ENCODE data around the gene BCAS1.
"Not testable (repeated sequence)": the region's sequence is repeated elsewhere in the genome, so short reads cannot be mapped to it uniquely, and the experiment has no call there.

The BCAS1 gene

DNA sequence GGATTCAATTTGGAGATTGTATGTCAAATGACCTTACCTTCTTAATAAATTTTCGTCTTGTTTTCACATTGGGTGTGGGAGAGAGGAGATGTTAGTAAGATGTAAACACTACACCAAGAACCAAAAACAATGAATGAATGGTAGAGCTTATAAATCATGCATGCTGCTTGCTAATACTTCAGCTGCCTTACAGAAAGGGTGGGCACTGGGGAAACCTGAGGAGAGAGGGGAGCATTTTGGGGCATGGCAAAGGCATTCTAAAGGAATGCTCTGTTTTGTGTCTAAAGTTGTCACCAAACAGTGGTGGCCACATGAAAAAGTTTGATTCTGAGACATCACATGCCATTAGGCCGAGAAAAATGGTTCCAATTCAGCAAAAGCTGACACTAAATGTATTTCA lies 80.4 kb downstream of the BCAS1 start:
- no peak for DNase-seq

DNA sequence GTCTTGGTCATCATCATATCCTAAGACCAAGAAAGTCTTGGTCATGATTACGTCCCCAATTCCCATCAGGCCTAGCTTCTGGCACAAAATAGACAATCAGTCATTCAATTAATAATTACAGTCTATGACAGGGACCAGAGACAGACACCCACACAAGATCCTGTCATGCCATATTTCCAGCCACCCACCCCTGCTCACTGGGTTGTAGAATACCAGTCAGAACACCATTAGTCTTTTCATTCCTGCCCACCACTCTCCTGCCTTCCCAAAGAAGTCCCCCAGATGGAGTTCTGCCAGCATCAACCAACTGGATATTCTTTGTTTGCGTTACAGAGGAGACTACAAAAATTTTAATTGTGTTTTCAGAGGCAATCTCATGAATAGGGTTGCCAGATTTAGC lies 81.0 kb downstream of the BCAS1 start:
- DNase-seq = no peak

DNA sequence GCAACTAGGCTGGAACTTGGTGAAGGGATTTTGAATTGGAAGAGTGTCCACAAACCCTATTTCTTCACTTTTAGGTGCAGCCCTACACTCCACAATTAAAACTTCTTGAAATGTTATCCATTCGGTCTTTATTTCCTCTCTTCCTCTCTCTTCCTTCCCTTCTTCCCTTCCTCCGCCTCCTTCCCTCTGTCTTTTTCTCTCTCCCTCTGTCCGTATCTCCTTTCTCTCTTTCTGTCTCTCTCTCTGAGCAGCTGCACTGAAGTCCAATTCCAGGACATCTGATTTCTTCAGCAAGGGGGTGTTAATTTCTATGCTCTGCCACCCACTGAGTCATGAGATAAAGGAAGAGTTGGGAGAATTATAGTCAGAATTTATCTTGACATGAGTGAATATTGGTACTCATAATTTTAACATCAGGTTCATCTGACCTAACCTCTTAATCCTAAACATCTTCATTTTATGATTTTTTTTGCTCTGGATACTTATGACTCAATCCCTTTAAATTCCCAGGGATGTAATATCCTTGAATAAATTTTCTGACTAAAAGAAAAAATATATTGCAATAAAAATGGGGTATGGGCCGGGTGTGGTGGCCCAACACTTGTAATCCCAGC lies 84.2 kb downstream of the BCAS1 start:
- DNase-seq = no peak

DNA sequence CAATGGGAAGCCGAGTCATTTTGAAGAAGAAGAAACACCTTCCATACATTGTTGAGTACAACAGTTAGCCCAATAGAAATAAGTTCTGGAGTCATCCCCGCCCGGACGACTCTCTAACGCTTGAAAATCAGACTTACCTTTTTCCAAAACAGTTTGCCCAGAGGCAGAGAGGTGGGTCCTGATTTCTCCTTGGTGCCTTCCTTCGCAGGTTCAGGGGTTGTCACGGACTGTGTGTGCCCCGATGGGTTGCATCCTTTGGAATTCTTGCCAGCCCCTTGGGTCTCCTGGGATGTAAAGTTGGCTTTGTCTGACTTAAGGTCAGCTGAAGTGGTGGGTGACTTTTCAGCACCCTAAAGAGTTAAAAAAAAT lies 85.3 kb downstream of the BCAS1 start:
- no peak for DNase-seq

DNA sequence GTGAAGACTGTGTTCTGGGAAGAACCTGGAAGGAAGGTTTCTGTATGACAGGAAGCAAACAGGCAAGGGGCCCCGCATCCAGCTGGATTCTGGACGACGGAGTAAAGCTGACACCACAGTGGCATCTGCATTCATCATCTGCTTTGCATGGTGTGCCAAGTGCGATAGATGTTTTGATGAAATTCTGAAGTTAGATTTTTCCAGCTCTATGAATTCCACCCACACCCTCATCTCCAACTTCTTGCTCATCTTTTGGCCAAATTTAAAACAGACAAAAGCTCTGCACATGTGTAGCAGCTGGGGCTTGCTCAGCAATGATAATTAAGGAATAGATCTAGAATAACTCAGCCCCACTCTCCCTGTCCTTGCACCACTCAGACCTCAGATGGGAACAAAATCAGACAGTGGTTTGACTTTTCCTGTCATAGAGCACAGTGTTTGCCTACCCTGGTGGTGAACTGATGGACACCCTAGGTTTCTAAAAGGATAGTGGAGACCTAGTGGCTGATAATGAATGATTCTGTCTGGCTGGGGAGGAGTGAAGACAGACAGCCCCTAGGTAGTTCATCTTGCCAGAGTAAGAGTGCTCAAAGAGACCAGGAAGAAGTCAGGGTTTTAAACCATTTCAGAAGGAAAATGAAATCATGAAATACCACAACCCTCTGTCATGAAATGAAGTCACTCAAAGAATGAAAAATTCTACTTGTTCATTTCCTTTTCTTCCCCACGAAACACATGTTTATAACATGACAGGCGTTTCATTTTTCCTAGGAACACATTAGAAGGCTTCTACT lies 85.8 kb downstream of the BCAS1 start:
- peak in 15 of 56 donors; percentile 2 to 41 (median 17) for DNase-seq

DNA sequence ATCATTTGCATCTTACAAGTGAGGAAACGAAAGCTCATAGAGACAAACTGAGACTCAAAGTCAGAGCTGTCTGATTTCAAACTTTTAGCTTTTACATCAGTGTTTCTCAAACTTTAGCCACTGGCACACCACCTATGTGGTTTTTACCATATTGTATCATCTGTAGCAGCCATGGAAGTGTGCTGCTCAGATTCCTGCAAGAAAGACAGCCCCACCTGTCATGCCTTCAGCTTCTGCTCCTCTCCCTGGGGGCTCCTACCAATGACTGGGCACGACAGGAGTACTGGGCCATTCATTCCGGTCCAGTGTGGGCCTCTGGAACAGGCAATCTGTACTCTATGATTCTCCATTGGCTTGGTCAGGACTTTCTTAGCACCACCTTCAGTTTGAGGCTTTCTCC lies 87.0 kb downstream of the BCAS1 start:
- DNase-seq = no peak

DNA sequence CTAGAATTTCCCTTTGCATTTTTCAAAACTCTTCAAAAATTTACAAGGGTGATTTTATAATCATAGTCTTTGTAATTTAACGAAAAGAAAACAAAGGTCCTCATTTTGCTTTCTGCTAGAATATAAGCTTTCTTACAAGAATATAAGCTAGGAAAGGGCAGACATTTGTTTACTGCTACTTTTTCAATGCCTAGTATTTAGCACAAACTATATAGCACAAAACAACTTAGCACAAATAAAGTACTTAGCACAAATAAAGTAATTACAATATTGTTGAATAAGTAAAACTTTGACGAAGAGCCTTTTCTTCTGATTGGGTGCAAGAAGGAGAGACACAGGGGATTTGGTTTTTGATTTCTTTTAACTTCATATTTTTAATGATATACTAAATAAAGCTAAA lies 87.8 kb downstream of the BCAS1 start:
- DNase-seq = no peak

DNA sequence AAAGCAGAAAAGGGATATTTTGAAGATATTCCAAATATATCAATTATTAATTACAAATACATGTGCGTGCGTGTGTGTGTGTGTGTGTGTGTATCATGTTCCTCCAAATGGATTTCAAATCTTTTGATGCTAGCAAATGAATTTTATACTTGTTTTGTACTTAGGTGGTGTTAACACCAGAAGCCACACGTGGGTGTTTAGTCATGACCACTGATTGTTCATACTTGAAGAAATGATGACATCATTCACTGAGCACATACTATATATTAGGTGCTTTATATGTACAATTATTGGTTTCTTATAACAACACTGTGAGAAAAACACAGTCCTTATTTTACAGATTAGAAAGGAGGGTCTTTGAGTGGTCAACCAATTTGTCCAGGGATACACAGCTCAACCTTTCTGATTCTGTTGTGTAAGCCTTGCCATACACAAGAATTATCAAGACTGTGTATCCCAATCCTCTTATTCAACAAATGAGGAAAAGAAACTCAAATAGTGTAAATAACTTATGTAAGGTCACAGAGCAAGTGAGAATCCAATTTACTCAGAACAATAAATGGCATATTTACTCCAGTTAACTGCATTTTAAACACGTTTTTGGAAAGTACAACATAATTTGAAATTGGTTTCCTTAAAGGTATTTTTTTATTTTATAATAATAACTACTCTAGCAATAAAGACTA lies 88.5 kb downstream of the BCAS1 start:
- DNase-seq = no peak

DNA sequence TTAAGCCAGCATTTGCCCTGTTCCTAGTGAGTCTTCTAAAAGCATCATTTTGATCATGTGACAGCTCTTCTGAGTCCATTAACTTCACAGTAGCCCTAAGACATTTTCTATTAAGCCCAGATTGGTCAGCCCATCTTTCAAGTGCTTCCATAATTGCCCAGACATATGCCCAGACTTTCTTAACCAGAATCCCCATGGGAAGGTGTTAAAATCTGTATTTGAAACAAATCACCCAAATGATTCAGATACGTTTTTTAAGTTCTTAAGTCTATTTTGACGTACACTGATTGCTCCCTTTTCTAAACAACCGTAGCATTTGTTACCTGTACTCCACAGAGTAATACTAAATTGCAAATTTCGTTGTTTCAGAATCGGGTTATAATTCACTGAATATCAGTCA lies 89.3 kb downstream of the BCAS1 start:
- DNase-seq = no peak

DNA sequence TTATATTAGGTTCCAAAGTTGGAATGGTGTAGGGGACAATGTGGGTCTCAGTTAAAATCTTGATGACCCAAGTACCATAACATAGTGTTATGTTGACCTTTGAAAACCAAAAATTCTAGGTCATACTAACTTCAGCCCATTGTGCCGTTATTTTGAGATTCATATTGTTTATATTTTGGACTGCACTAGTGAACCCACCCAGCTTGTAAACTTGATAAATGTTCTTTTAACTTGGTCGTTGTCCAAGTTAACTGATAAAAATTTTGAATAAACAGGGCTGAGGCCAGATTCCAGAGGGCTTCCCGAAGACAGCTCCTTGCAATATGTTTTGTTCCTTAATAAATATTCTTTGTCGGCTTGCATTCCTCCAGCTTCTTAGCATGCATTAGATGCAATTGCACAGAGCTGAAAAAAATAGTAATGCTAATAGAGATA lies 90.3 kb downstream of the BCAS1 start:
- DNase-seq = no peak

DNA sequence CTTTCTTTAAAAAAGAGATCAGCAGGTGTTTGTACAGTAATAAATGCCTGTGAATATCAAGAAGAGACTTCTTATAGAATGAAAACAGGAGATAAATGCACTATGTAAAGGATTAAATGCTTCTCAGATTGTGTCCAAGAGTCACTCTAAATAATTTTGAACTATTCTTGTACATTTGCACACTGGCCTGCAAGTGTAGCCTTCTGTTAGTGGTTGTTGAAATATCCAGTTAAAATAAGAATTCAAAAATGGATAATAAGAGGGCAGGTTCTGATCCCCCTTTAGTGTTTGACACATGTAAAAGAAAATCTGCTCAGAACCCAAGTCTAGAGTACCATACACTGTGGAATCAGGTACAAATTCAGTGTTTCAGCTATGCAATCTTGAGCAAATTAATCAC lies 91.9 kb downstream of the BCAS1 start:
- no peak for DNase-seq

DNA sequence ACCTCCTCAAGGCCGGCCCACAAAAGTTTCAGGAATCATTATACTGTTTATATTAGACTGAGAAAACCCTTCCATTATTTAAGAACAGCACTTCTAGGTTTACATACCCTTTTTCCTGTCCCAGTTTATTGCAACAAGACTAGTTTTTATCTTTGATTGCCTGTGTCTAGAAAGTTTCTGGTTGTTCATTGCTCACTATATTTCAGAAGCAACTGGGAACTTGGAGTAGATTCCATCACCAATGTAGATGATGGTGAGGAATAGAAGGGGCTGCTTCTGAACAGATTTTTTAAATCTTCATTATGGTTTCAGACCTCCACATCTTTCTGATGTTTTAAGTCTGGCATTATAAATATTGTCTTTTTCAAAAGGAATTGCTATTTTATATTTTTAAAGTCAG lies 93.0 kb downstream of the BCAS1 start:
- no peak for DNase-seq

DNA sequence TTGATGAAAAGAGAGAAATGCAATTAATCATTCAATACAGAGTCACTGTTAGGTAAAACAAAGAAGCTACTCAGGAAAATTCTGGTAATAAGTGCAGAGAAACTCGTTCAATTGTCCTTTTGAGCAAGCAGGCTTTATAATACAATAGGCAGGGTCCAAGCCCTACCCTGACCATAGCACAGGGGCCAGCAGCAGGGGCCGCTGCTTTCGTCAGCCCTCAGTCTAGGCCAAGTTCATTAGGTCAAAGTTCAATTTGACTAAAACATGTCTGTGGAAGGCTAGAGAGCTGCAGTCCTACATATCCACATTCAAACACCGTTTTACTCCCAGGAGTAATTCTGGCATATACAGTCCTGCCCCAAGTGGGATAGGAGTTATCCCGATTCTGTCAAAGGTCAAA lies 94.6 kb downstream of the BCAS1 start:
- DNase-seq = peak in 2 of 56 donors; percentile 4 to 23

DNA sequence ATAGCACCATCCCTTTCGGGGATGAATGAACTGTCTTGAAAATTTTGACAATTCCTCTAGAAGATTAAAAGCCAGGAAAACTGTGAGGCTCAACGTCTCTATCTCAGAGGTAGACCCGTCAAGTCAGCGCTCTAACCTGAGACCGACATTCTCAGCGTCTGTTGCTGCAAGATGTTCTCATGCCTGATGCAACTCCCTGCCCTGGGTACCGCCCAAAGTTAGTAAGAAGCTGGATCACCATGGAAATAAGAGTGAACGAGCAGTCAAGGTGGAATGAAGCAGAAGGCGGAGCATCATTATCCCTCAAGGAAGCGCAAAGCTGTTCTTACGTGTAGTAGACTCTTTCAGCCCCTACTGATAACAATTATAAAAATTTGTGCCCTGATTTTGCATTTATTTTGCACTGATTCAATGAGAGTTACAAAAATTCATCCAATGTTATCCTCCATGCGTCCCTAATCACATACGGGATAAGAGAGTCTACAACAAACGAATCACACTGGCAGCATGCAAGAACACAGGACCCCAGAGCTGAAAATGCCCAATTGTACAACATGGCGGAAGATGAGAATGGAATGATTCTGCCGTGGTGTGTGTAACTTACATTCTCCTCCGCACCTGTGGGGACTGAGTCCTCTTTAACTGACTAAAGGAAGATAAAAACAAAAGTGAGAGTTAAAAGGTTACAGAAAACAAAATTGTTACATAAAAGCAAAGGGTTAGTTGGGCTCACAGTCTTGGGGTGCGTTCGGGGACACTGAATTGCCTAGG lies 95.4 kb downstream of the BCAS1 start:
- peak in 31 of 56 donors; percentile 3 to 84 (median 41) for DNase-seq

DNA sequence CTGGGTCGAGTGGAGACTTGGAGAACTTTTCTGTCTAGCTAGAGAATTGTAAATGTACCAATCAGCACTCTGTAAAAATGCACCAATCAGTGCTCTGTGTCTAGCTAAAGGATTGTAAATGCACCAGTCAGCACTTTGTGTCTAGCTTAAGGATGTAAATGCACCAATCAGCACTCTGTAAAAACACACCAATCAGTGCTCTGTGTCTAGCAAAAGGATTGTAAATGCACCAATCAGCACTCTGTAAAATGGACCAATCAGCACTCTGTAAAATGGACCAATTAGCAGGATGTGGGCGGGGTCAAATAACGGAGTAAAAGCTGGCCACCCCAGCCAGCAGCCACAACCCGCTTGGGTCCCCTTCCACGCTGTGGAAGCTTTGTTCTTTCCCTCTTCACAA lies 96.5 kb downstream of the BCAS1 start:
- not testable (repeated sequence) for DNase-seq

DNA sequence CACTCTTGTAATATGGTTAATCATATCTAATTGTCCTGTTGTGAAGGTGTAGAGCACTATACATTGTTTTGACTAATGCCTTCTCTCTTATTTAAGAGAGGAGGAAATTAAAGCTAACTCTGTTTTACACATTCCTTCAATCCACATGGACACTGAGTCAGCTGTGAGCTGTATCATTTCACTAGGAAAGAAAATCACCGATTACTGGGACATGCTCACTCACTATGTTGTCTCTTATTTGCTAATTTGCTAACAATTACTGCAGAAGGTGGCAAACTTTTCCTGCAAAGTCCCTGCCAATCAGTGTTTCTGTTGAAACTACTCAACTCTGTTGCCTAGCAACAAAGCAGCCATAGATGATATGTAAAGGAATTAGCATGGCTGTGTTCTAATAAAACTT lies 98.2 kb downstream of the BCAS1 start:
- DNase-seq = no peak

DNA sequence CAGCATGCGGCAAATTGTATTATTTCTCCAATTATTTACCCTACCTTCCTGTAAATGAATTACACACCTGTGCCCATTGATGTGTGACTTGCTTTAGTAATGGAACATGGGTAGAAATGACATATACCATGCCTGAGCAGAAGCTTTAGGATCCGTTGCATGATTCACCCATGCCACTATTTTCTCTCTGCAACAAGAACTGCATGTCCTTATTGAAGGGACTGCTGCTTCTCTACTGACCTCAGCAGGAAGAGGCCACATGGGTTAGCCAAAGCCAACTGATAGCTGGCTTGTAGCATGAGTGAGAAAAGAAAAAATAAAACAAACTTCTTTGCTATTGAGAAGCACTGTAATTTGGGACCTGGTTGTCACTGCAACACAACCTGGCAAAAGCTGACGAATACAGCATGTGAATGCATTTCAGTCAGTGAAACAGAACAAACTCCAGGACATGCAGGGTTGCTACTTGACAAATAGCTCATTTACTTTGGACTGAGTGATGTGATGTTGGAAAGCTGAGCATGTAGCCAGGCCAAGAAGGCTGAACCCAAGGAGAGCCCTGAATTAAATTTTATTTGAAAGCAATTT lies 99.2 kb downstream of the BCAS1 start:
- DNase-seq = no peak

DNA sequence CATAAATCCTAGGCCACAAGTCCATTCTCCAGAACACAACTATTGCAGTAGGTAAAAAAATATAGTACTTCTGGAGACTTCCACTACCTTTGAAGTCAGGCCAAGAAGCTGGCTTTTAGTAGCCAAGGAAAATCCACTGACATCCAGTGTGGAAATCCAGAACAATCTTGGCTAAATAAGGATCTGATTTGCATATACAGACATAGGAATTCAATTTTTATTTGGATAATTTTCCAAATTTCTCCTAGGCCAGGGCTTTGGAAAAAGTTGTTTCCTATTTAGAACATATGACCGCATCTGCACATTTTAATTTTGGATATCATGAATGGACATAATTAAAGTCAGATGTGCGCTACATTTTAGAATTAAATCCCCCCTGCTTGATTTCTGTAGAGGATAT lies 100.2 kb downstream of the BCAS1 start:
- DNase-seq = no peak

DNA sequence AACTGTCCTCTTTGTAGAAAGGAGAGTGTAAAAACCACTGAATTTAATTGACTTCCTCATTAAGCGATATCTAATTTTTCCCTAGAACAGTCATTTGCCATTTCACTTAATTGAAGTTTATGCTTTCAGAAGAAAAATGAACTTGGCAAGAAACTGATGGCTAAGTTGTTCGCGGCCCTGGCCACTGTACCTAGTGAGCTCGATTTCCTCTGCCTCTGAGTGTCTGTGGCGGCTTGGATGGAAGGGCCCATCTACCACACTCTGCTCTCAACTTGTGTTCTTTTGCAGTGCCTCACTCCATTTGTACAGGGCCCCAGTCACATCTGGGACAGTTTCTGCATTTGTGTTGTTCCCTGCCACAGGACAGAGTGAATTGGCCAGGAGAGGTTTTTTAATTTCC lies 102.9 kb downstream of the BCAS1 start:
- DNase-seq = no peak

DNA sequence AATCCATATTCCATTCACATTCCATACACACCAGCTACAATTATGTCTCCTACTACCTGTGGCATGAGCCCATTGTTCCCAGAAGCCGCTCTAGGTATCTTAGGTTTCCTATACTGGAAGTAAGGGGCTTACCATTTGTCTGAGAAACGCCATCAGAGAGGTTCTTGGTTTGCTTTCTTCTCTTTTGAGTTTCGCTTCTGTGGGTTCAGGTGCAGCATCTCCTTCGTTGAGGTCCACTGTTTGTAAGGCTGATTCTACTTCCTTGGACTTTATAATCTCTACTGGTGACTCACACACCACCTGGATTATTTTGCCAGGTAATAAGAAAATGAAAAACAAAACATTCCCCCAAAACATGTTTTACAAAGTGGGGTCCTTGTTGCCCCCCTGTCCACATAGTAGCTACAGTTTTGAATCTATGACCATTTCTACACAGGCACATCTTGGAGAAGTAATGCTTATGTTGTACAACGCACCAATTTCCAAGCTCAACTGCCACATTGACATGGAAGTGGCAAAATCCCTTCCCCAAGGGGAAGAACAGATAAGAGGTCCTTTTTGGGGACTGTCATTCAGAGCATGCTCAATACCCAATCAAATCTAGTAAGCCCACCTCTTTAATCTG lies 103.5 kb downstream of the BCAS1 start:
- DNase-seq = no peak
